ENCODE data around the gene IMPDH2. TPM values are rescaled to one million over a fixed set of nuclear protein-coding genes. Genes with fewer than 3 reads are reported as not detected.

IMPDH2 gene
- total and polyA plus RNA-seq, 2 experiments from 2014 or later: 198 to 314 TPM

DNA sequence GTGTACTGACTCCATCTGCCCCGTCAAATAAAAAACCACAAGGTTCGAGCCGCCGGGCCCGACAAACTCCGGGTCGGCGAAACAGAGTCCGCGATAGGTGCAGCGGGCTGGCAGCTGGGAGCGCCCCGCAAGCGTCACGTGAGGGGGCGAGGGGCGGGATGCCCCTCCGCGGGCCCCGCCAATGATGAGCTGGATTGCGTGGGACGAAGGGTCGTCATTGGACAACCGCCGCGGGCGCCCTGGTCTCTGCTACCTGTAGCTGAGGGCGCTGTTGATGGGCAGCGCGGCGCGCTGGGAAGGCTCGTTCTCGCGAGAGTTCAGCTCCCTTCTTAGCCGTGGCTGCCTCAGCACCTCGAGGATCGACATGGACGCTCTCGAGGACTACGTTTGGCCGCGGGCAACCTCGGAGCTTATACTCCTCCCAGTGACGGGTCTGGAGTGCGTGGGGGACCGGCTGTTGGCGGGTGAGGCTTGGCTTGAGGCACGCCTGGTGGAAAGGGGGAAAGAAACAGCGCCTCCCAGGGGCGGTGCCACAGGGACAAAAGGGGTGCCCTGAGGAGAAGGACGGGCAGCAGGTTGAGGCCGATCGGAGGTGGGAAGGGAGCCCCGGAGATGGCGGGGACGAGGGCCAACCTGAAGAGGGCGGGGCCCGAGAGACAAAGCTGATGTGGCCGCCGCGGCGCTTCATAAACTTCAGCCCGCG, 22.0 kb downstream of the IMPDH2 start, which contains the start of gene WDR6:
TSS of gene WDR6 (plus strand) at position 324 of the 703 bp plus-strand sequence. CDS start at position 365, 41 bp downstream.
- Histone ChIP-seq H2AFZ (peak within 1 kb of the TSS; percentile 88), H3K79me2 (replicated peaks; ENCODE audit: insufficient read depth) (peaks cover 48% of the 10 kb centered on the region), H3K4me2 (peak within 1 kb of the TSS; percentile 95), H3F3A (replicated peaks; ENCODE audit: low read depth) (0 out of 2 replicates have a peak, but pooled peaks cover 5% of the 10 kb centered on the region), H3K27me3 (ENCODE audit: insufficient read depth) (no peaks in the 10 kb centered on the region), H4K20me1 (replicated peaks; ENCODE audit: insufficient read depth) (peaks cover 30% of the 10 kb centered on the region), H3K9me2 (ENCODE audit: insufficient read depth) (no peaks in the 10 kb centered on the region; the same call in 1 of the 2 replicates), H3K36me3 (ENCODE audit: insufficient read depth) (peaks cover 8% of the 10 kb centered on the region; the same call in 1 of the 2 replicates), H3K27ac (ENCODE audit: low read depth) (peak within 1 kb of the TSS; percentile 100), H3K4me3 (peak within 1 kb of the TSS; percentile 99), H3K4me1 (ENCODE audit: insufficient read depth) (peaks cover 9% of the 10 kb centered on the region)
- peak within 1 kb of the TSS; percentile 100 for H3K27ac Mint-ChIP-seq
- H3K4me1 Mint-ChIP-seq: peaks cover 15% of the 10 kb centered on the region
- peak; percentile 89 for ATAC-seq
- peaks cover 20% of the 10 kb centered on the region for H3K36me3 Mint-ChIP-seq (ENCODE audit: low read depth)
- peaks cover 3% of the 10 kb centered on the region; the same call in 2 of the 3 replicates for H3K9me3 Mint-ChIP-seq
- peak; percentile 99 for DNase-seq (ENCODE audit: low spot score)
- peaks cover 12% of the 10 kb centered on the region for H3K27me3 Mint-ChIP-seq (ENCODE audit: insufficient read depth, low read depth, poor library complexity)
- peak within 1 kb of the TSS; percentile 98 for H3K4me3 Mint-ChIP-seq
- TF ChIP-seq STAT1 (IDR thresholded peaks at IDR 0.05; ENCODE audit: unreplicated experiment) (no peak), POLR2AphosphoS5 (IDR thresholded peaks at IDR 0.05; ENCODE audit: low read depth) (peak; percentile 99), JUNB (IDR thresholded peaks at IDR 0.05; ENCODE audit: unreplicated experiment) (no peak), EZH2 (IDR thresholded peaks at IDR 0.05; ENCODE audit: low read depth, unreplicated experiment) (no peak), CREB1 (CRISPR knock-in tag; IDR thresholded peaks at IDR 0.05; ENCODE audit: low read depth) (peak; percentile 76), NANOG (IDR thresholded peaks at IDR 0.05; ENCODE audit: borderline replicate concordance) (no peak), EZH2phosphoT487 (IDR thresholded peaks at IDR 0.05; ENCODE audit: unreplicated experiment) (no peak), ZNF331 (CRISPR knock-in tag; IDR thresholded peaks at IDR 0.05; ENCODE audit: low read depth) (no peak)
- TF ChIP-seq, protein P1, sequence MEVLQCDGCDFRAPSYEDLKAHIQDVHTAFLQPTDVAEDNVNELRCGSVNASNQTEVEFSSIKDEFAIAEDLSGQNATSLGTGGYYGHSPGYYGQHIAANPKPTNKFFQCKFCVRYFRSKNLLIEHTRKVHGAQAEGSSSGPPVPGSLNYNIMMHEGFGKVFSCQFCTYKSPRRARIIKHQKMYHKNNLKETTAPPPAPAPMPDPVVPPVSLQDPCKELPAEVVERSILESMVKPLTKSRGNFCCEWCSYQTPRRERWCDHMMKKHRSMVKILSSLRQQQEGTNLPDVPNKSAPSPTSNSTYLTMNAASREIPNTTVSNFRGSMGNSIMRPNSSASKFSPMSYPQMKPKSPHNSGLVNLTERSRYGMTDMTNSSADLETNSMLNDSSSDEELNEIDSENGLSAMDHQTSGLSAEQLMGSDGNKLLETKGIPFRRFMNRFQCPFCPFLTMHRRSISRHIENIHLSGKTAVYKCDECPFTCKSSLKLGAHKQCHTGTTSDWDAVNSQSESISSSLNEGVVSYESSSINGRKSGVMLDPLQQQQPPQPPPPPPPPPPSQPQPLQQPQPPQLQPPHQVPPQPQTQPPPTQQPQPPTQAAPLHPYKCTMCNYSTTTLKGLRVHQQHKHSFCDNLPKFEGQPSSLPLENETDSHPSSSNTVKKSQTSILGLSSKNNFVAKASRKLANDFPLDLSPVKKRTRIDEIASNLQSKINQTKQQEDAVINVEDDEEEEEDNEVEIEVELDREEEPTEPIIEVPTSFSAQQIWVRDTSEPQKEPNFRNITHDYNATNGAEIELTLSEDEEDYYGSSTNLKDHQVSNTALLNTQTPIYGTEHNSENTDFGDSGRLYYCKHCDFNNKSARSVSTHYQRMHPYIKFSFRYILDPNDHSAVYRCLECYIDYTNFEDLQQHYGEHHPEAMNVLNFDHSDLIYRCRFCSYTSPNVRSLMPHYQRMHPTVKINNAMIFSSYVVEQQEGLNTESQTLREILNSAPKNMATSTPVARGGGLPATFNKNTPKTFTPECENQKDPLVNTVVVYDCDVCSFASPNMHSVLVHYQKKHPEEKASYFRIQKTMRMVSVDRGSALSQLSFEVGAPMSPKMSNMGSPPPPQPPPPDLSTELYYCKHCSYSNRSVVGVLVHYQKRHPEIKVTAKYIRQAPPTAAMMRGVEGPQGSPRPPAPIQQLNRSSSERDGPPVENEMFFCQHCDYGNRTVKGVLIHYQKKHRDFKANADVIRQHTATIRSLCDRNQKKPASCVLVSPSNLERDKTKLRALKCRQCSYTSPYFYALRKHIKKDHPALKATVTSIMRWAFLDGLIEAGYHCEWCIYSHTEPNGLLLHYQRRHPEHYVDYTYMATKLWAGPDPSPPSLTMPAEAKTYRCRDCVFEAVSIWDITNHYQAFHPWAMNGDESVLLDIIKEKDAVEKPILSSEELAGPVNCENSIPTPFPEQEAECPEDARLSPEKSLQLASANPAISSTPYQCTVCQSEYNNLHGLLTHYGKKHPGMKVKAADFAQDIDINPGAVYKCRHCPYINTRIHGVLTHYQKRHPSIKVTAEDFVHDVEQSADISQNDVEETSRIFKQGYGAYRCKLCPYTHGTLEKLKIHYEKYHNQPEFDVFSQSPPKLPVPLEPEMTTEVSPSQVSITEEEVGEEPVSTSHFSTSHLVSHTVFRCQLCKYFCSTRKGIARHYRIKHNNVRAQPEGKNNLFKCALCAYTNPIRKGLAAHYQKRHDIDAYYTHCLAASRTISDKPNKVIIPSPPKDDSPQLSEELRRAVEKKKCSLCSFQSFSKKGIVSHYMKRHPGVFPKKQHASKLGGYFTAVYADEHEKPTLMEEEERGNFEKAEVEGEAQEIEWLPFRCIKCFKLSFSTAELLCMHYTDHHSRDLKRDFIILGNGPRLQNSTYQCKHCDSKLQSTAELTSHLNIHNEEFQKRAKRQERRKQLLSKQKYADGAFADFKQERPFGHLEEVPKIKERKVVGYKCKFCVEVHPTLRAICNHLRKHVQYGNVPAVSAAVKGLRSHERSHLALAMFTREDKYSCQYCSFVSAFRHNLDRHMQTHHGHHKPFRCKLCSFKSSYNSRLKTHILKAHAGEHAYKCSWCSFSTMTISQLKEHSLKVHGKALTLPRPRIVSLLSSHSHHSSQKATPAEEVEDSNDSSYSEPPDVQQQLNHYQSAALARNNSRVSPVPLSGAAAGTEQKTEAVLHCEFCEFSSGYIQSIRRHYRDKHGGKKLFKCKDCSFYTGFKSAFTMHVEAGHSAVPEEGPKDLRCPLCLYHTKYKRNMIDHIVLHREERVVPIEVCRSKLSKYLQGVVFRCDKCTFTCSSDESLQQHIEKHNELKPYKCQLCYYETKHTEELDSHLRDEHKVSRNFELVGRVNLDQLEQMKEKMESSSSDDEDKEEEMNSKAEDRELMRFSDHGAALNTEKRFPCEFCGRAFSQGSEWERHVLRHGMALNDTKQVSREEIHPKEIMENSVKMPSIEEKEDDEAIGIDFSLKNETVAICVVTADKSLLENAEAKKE (CRISPR knock-in tag; IDR thresholded peaks at IDR 0.05): no peak
- TF ChIP-seq, protein P2, sequence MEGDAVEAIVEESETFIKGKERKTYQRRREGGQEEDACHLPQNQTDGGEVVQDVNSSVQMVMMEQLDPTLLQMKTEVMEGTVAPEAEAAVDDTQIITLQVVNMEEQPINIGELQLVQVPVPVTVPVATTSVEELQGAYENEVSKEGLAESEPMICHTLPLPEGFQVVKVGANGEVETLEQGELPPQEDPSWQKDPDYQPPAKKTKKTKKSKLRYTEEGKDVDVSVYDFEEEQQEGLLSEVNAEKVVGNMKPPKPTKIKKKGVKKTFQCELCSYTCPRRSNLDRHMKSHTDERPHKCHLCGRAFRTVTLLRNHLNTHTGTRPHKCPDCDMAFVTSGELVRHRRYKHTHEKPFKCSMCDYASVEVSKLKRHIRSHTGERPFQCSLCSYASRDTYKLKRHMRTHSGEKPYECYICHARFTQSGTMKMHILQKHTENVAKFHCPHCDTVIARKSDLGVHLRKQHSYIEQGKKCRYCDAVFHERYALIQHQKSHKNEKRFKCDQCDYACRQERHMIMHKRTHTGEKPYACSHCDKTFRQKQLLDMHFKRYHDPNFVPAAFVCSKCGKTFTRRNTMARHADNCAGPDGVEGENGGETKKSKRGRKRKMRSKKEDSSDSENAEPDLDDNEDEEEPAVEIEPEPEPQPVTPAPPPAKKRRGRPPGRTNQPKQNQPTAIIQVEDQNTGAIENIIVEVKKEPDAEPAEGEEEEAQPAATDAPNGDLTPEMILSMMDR (conservative IDR thresholded peaks at IDR 0.05; ENCODE audit: low read depth in 2 of 2): peak; percentile 49 to 52
- TF ChIP-seq, protein P3, sequence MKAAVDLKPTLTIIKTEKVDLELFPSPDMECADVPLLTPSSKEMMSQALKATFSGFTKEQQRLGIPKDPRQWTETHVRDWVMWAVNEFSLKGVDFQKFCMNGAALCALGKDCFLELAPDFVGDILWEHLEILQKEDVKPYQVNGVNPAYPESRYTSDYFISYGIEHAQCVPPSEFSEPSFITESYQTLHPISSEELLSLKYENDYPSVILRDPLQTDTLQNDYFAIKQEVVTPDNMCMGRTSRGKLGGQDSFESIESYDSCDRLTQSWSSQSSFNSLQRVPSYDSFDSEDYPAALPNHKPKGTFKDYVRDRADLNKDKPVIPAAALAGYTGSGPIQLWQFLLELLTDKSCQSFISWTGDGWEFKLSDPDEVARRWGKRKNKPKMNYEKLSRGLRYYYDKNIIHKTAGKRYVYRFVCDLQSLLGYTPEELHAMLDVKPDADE (IDR thresholded peaks at IDR 0.05): peak; percentile 63; the same call in 1 of the 2 replicates
- TF ChIP-seq, protein P4, sequence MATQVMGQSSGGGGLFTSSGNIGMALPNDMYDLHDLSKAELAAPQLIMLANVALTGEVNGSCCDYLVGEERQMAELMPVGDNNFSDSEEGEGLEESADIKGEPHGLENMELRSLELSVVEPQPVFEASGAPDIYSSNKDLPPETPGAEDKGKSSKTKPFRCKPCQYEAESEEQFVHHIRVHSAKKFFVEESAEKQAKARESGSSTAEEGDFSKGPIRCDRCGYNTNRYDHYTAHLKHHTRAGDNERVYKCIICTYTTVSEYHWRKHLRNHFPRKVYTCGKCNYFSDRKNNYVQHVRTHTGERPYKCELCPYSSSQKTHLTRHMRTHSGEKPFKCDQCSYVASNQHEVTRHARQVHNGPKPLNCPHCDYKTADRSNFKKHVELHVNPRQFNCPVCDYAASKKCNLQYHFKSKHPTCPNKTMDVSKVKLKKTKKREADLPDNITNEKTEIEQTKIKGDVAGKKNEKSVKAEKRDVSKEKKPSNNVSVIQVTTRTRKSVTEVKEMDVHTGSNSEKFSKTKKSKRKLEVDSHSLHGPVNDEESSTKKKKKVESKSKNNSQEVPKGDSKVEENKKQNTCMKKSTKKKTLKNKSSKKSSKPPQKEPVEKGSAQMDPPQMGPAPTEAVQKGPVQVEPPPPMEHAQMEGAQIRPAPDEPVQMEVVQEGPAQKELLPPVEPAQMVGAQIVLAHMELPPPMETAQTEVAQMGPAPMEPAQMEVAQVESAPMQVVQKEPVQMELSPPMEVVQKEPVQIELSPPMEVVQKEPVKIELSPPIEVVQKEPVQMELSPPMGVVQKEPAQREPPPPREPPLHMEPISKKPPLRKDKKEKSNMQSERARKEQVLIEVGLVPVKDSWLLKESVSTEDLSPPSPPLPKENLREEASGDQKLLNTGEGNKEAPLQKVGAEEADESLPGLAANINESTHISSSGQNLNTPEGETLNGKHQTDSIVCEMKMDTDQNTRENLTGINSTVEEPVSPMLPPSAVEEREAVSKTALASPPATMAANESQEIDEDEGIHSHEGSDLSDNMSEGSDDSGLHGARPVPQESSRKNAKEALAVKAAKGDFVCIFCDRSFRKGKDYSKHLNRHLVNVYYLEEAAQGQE (IDR thresholded peaks at IDR 0.05; ENCODE audit: unreplicated experiment): no peak
